Stimulated activated CD8-positive, alpha-beta memory T cell treated with anti-CD3 and anti-CD28 coated beads, Interleukin-2, amount 100 ng/mL, for 48 hours (primary cell): Measurements from ENCODE around the gene ARMCX1.
"Not testable (repeated sequence)": the region's sequence is repeated elsewhere in the genome, so short reads cannot be mapped to it uniquely, and the experiment has no call there.

Source experiments
- DNase-seq, 2 donors: peaks; one replicate each; pipeline ENCODE4 v3.0.0-alpha.2; 2020; ENCODE audit warnings: low read depth in 2 of 2

ARMCX1 gene

GRCh38 chrX:101550362-101550750 lies at the start of gene ARMCX1:
ARMCX1 (plus strand) TSS chrX:101550547; CDS start chrX:101552931, 2,384 bp downstream.
- DNase-seq = peak; percentile 1 to 26

DNA sequence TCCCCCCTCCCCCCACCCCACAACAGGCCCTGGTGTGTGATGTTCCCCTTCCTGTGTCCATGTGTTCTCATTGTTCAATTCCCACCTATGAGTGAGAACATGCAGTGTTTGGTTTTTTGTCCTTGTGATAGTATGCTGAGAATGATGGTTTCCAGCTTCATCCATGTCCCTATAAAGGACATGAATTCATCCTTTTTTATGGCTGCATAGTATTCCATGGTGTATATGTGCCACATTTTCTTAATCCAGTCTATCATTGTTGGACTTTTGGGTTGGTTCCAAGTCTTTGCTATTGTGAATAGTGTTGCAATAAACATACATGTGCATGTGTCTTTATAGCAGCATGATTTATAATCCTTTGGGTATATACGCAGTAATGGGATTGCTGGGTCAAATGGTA lies 47.4 kb upstream of the ARMCX1 start:
- DNase-seq = not testable (repeated sequence)

DNA sequence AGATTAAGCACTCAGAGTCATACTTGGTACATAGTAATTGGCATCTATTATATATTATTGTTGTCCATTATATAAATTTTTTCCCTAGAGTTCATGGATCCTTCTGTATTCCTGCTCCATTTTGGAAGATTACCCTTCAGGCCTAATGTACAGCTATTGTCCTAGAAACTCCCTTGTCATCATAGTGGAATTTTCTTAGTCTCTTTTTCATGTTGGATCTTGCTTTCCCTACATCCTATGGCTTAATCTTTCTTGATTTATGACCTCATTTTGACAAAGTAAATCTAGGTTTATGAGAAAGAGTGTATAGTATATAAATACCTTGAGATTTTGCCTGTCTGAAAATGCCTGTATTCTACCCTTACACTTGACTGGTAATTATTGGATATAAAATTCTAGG lies 43.0 kb upstream of the ARMCX1 start:
- no peak for DNase-seq

GRCh38 chrX:101507986-101508385 lies 42.4 kb upstream of the ARMCX1 start:
- DNase-seq = no peak

GRCh38 chrX:101530944-101531343 lies 19.4 kb upstream of the ARMCX1 start:
- no peak for DNase-seq

GRCh38 chrX:101539116-101539515 lies 11.2 kb upstream of the ARMCX1 start:
- no peak for DNase-seq

- no peak for DNase-seq
Observed at GRCh38 chrX:101550751-101551379, 518 bp downstream of the ARMCX1 start.

DNA sequence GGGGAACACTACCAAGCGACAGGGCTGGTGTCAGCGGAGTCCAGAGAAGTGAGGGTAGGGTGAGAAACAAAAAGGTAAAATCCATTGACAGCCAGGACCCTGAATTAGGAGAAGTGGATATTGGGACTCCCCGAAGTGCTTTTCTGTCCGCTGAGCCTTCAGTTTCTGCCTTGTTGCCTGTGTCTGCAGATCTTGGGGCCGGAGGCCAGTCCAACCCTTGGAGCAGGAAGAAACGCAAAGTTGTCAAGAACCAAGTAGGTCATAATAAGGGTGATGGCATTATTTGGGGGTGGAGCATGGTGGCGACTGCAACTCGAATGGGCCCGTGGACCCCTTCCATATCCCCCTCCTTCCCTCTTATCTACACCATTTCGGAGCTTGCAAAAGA lies 1.0 kb downstream of the ARMCX1 start:
- DNase-seq = no peak

DNA sequence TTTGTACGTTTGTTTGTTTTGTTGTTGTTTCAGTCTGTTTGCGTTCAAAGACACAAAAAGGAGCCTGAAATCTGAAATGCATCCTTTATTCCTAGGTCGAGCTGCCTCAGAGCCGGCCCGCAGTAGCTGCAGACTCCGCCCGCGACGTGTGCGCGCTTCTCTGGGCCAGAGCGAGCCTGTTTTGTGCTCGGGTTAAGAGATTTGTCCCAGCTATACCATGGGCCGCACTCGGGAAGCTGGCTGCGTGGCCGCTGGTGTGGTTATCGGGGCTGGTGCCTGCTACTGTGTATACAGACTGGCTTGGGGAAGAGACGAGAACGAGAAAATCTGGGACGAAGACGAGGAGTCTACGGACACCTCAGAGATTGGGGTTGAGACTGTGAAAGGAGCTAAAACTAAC lies 2.4 kb downstream of the ARMCX1 start:
- no peak for DNase-seq

DNA sequence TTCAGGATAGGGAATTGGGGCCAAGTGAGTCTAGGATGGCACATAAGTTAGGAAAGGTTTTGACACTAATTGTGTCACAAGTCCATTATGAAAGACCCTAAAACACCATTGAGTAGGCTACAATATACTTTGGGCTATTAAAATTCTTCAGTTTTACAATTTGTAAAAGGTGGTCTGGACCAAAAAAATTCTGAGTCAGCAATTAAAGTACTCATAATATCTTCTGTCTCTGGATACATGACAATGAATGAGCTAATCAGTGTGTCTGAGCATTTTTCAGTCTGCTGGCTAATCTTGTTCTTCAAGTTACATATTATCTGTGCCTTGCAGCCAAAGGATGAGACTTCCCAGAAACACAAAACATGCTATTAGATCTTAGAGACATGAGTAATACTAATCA lies 14.3 kb downstream of the ARMCX1 start:
- no peak for DNase-seq

DNA sequence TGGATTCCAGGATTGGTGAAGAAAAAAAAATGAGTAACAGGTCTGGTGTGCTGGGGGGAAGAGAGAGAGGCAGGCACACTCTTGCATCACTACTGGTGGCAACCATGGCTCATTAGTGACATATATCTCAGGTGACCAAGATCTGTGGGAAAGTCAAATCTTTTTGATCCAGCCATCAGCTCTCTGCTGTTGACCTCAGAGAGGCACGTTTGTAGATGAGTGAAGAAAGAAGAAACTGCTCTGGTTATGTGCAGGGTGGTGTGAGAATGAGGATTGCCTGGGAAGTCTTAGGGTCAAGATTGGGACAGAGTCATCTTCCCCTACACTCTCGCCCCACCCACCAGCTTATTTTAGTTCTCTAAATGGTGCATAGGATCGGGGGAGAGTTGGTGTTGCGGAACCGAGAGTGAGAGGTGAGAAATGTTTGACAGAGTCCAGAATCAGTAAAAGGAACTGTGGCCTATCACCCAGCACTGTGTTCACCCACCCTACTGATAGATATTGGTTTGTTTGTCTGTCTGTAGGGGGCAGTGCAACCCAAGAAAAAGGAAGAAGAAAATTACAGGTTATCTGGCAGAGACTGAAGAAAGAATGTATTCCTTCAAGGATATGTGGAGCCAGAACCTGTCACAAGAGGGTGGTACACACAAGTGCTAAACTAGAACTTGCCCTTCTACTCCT lies 45.5 kb downstream of the ARMCX1 start:
- DNase-seq = no peak

DNA sequence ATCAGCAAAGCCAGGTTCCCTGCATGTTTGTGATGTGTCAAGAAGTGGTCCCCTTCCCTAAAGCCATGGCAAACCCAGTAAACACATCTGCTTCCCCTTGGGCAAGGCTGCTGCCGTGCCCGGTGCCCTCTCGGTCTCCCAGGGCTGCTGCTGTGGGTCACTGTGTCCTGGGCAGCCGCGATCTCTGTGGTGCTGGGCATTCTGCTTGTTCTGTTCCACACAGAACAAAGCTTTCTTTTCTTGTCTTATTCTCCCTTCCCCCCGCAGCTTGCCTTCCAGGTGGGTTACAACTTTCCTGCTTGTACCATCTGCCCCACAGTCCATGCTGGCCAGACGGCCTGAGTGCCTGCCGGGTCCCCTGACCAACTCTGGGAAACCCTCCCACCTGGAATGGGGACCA lies 49.2 kb downstream of the ARMCX1 start:
- not testable (repeated sequence) for DNase-seq

- no peak for DNase-seq
Observed at GRCh38 chrX:101602077-101602476, 51.7 kb downstream of the ARMCX1 start.
